Smooth muscle cell (in vitro differentiated cells): ENCODE measurements around the gene CCDC187. TPM values are rescaled to one million over a fixed set of nuclear protein-coding genes. Genes with fewer than 3 reads are reported as not detected.

Experiments used
- DNase-seq: peaks from one replicate; lab custom pipeline; 2025; ENCODE audit not compliant: unreplicated experiment; lab: John Stamatoyannopoulos, UW
- H2AFZ ChIP-seq: fragments of 200-600 bp; sonication (generic); 2 replicates; pipeline ENCODE4 v1.6.0; 2016; ENCODE audit warnings: antibody characterized with exemption, low read depth, mild to moderate bottlenecking
- H3F3A ChIP-seq: fragments of 200-600 bp; sonication (generic); 2 replicates; pipeline ENCODE4 v1.6.0; 2017; ENCODE audit warnings: antibody characterized with exemption, low read depth
- H3K27ac ChIP-seq: fragments of 200-600 bp; sonication (generic); 2 replicates; pipeline ENCODE4 v1.5.1; 2016; ENCODE audit warnings: low read depth, mild to moderate bottlenecking
- H3K27me3 ChIP-seq: fragments of 200-600 bp; sonication (generic); 2 replicates; pipeline ENCODE4 v1.6.1; 2016; ENCODE audit warnings: low read depth, mild to moderate bottlenecking
- H3K36me3 ChIP-seq: fragments of 200-600 bp; sonication (generic); 2 replicates; pipeline ENCODE4 v1.5.1; 2016; ENCODE audit warnings: low read depth
- H3K4me1 ChIP-seq: fragments of 200-600 bp; sonication (generic); 2 replicates; pipeline ENCODE4 v1.5.1; 2016; ENCODE audit warnings: low read depth
- H3K4me2 ChIP-seq: fragments of 200-600 bp; sonication (generic); 2 replicates; pipeline ENCODE4 v1.6.0; 2016; ENCODE audit warnings: mild to moderate bottlenecking
- H3K4me3 ChIP-seq: fragments of 200-600 bp; sonication (generic); 2 replicates; pipeline ENCODE4 v1.5.1; 2016; ENCODE audit warnings: mild to moderate bottlenecking
- H3K79me2 ChIP-seq: fragments of 200-600 bp; sonication (generic); 2 replicates; pipeline ENCODE4 v1.6.0; 2016; ENCODE audit warnings: low read depth, mild to moderate bottlenecking
- H3K9ac ChIP-seq: fragments of 200-600 bp; sonication (generic); 2 replicates; pipeline ENCODE4 v1.6.0; 2016; ENCODE audit warnings: low read depth
- H3K9me3 ChIP-seq: fragments of 200-600 bp; sonication (generic); replicated peaks from 2 replicates; pipeline ENCODE4 v1.5.1; 2016; ENCODE audit warnings: low read depth
- H4K20me1 ChIP-seq: fragments of 200-600 bp; sonication (generic); 2 replicates; pipeline ENCODE4 v1.6.0; 2016; ENCODE audit warnings: low read depth
- CTCF ChIP-seq: fragments of 200-600 bp; sonication (generic); IDR thresholded peaks from 2 replicates; pipeline ENCODE4 v1.5.1; 2017; ENCODE audit warnings: borderline replicate concordance, mild to moderate bottlenecking, antibody characterized with exemption; ENCODE audit not compliant: insufficient read depth, poor library complexity, severe bottlenecking
- WGBS: methylation state at CpG from one replicate; pipeline ENCODE4 v1.1.7; 2016; ENCODE audit warnings: low lambda C conversion rate; 5-methylcytosine and 5-hydroxymethylcytosine counted together
- polyA plus RNA-seq: library from polyadenylated mRNA; unstranded; fragments of >200 nt; fragmentation: Nextera tagmentation; extraction: Ambion mirVana; gene quantifications from 2 replicates; pipeline ENCODE4 v1.2.1, GENCODE V29; 2016
- total RNA-seq: library from RNA; depleted of rRNA; stranded (reverse); fragments of >200 nt; gene quantifications from 2 replicates; pipeline ENCODE4 v1.2.3, GENCODE V29; 2014

The CCDC187 gene
- total and polyA plus RNA-seq, 2 experiments from 2014 or later = 0.10 TPM; not detected in 1

- no peaks in the 10 kb centered on the region for H3K9me3 ChIP-seq
- H3K4me1 ChIP-seq = peaks cover 3% of the 10 kb centered on the region
- no peaks in the 10 kb centered on the region for H4K20me1 ChIP-seq
- no peak overlapping the region for H2AFZ ChIP-seq
- no peak overlapping the region for H3K27ac ChIP-seq
- no peaks in the 10 kb centered on the region for H3F3A ChIP-seq
- 80% methylated on average over 20 of the region's 21 CpGs for WGBS
- H3K36me3 ChIP-seq = no peaks in the 10 kb centered on the region
- TF ChIP-seq CTCF = no peak
- no peak for DNase-seq
- no peak overlapping the region for H3K9ac ChIP-seq
- H3K4me3 ChIP-seq = no peak overlapping the region
- no peak overlapping the region for H3K4me2 ChIP-seq
- no peaks in the 10 kb centered on the region for H3K27me3 ChIP-seq
- no peaks in the 10 kb centered on the region for H3K79me2 ChIP-seq
Measured at GRCh38 chr9:136287960-136288753, 15.7 kb downstream of the CCDC187 start.

GRCh38 chr9:136286987-136287379, 16.9 kb downstream of the CCDC187 start:
- Histone ChIP-seq H3F3A (no peaks in the 10 kb centered on the region), H3K9me3 (no peaks in the 10 kb centered on the region), H3K27me3 (no peaks in the 10 kb centered on the region), H2AFZ (no peak overlapping the region), H4K20me1 (no peaks in the 10 kb centered on the region), H3K9ac (no peak overlapping the region), H3K4me3 (no peak overlapping the region), H3K4me1 (peaks cover 3% of the 10 kb centered on the region), H3K27ac (no peak overlapping the region), H3K4me2 (no peak overlapping the region), H3K36me3 (no peaks in the 10 kb centered on the region), H3K79me2 (no peaks in the 10 kb centered on the region)
- no peak for DNase-seq
- TF ChIP-seq CTCF = no peak
- 94% methylated on average over 13 of the region's 13 CpGs for WGBS

- H3K9me3 ChIP-seq = no peaks in the 10 kb centered on the region
- peaks cover 3% of the 10 kb centered on the region for H3K4me1 ChIP-seq
- no peaks in the 10 kb centered on the region for H4K20me1 ChIP-seq
- H3K27ac ChIP-seq = no peak overlapping the region
- H3F3A ChIP-seq = no peaks in the 10 kb centered on the region
- no peaks in the 10 kb centered on the region for H3K79me2 ChIP-seq
- H2AFZ ChIP-seq = no peak overlapping the region
- H3K27me3 ChIP-seq = no peaks in the 10 kb centered on the region
- no peak overlapping the region for H3K9ac ChIP-seq
- no peak overlapping the region for H3K4me2 ChIP-seq
- no peaks in the 10 kb centered on the region for H3K36me3 ChIP-seq
- no peak for DNase-seq
- H3K4me3 ChIP-seq = no peak overlapping the region
- WGBS = 91% methylated on average over 30 of the region's 30 CpGs
- no peak for TF ChIP-seq CTCF
Measured at GRCh38 chr9:136286359-136286986, 17.4 kb downstream of the CCDC187 start.
